ENCODE measurements around the gene SLC9A6.
"Not testable (repeated sequence)": the region's sequence is repeated elsewhere in the genome, so short reads cannot be mapped to it uniquely, and the experiment has no call there.

The SLC9A6 gene

DNA sequence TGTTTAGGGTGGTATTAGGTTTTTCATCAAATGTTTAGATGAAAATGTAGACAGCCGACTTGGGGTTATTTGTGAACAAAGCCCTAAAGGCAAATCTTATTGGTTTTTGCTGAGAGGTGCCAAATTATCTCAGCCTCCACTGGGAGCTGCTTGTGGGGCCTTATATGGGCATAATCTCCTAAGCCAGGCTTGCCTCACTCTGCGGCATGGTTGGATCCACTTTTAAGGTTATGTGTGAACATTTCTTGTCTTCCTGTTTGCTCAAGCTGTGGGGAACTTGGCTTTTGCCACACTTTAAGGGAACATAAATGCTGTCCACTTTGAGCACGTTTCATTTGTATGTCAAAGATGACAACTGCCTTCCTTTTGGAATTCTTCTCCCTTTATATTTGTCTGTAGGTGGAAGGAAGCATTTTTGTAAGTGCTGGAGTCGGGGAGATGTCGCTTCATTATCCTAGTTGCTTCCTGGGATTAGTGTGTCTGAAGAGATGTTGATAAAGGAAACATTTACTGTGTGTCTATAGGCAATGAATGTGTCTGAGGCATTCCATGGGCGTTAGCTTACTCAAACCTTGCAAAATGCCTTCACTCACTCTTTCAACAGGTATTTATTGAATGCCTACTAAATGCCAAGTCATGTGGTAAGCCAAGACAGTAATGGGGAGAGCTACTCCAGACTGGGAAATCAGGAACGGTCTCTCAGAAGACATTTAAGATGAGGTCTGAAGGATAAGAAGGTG lies 78.3 kb downstream of the SLC9A6 start:
- DNase-seq (ENCODE audit: low read depth in 2 of 2) = no peak

DNA sequence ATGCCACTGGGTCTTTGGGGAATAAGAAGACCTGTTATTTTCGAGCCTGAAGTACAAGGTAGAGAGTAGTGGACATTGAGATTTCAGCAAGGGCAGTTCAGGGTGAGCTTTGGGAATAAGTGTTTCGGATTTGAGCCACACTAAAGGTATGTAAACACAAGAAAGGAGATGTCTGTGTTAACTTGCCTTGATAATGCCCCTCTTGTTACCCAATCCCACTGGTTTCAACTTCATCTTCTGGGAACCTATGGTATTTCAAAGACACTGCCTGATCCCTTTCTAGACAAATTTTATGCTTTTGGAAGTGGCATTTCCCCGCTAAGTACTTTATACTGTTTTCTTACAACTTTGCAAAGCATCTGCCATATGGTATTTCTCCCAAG lies 79.4 kb downstream of the SLC9A6 start:
- no peak for DNase-seq (ENCODE audit: low read depth in 2 of 2)

DNA sequence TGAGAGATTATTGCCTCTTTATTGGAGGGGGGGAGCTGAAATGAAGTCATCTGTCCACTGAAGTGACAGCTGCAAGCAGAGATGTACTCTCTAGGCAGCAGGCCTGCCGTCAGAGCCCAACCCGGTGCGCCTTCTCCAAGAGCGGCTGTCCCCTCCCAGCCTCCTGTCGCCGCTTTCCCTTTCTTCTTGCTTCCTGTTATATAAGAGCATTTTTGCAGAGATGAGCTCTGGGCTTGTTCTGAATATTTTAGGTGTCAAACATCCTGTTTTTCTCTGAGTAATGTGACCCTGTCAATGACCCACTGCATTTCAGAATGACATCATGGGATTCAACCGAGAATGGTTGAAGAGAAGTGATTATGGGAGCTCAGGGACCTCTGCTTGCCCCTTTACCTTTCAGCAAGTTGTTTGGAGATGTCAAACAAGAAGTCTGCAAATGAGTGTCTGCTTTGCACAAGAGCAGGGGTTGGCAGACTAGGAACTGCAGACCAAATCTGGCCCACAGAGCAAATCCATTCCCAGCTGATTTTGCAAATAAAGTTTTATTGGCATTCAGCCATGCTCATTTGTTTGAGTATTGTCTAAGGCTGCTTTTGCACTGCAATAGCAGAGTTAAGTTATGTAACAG lies 79.9 kb downstream of the SLC9A6 start:
- DNase-seq (ENCODE audit: low read depth in 2 of 2) = no peak

DNA sequence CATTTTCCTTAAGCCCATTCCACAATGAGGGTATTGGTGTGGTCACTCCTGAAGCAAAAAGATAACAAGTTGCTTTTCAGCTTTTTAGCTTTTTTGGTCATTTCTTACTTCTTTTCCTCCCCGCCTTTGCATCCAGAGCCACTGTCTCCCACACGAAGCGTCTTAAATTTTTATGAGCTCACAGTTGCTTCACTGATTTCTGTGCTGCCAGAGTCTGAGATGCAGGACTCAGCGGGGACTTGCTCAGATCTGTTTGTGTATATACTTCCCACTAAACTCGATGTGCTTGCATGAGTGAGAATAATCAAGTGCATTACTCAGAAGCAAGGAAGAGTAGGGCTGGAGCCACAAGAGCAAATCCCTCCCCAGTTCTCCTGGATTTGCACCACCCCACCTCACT lies 81.9 kb downstream of the SLC9A6 start:
- DNase-seq (ENCODE audit: low read depth in 2 of 2) = no peak

DNA sequence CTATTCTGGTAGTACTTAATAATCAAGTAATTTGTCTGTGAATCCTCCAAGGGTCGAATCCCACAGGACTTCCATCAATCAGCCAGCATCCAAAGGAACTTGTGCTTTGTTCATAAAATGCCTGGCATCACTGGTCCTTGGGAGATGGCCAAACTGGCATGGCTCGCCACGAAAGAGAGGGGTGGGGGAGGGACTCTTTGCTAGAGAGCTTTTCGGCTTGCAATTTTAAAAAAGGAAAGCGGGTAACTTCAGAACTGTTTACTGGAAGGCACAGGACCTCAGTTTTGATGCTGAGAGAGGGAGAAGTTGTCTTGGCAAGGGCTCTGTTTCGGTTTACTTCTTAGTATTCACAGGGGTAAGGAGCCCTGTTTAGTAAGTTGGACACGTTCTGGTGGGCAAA lies 82.7 kb downstream of the SLC9A6 start:
- no peak for DNase-seq (ENCODE audit: low read depth in 2 of 2)

DNA sequence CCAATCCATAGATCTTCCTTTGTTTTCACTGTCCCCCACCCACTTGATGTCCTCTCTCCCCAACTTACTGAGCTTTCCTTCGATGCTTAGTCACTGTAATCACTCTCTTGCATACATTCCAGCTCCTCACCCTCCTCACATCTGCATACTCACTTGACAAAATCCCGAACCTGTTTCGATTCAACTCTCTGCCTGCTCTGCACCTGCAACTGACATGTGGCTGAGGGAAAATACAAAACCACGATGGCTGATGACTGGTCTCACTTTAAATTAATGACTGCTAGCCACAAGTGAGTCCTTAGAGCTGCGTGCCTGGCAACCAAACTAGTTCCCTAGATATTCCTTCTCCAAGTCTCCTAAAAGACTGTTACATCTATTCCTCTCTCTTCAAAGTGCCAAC lies 91.7 kb downstream of the SLC9A6 start:
- DNase-seq (ENCODE audit: low read depth in 2 of 2) = no peak

DNA sequence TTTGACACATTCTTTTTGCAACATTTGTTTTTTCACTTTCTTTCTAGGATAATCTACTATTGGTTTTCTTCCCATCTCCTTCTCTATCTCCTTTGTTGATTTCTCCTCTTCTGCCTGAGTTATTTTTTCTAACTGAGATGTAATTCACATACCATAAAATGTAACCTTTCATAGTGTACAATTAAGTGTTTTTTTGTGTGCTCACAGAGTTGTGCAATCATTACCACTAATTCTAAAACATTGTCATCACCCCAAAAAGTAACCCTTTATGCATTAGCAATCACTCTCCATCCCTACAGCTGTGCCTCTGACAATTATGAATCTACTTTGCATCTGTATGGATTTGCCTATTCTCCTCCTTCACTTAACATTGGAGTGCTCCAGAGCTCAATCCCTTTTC lies 95.5 kb downstream of the SLC9A6 start:
- no peak for DNase-seq (ENCODE audit: low read depth in 2 of 2)

DNA sequence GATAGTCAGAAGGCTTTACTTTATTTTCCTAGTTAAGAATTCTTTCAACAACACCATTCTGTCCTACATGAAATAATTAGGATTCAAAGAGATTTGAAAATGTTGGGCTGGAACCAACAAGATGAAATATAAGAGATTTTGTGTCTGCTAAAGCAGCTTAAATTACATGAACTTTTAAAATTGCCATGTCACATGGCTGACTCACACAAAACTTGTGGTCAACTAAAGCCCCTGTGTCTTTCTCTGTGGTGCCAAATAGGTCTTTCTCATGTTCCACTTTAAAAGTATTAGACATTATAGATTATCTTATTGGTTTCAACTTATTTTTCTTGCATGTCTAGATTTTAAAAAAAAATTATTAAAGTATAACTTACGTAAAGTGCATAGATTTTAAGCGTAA lies 101.3 kb downstream of the SLC9A6 start:
- no peak for DNase-seq (ENCODE audit: low read depth in 2 of 2)

DNA sequence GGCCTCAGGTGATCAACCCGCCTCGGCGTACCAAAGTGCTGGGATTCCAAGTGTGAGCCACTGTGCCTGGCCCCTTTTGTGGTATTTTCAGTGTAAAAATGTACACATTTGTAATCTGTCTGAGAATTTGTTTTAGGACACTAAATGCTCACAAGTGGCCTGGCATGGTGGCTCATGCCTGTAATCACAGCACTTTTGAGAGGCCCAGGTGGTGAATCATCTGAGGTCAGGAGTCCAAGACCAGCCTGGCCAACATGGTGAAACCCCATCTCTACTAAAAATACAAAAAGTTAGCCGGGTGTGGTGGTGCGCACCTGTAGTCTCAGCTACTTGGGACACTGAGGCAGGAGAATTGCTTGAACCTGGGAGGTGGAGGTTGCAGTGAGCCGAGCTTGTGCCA lies 106.7 kb downstream of the SLC9A6 start:
- DNase-seq (ENCODE audit: low read depth in 2 of 2) = not testable (repeated sequence)

DNA sequence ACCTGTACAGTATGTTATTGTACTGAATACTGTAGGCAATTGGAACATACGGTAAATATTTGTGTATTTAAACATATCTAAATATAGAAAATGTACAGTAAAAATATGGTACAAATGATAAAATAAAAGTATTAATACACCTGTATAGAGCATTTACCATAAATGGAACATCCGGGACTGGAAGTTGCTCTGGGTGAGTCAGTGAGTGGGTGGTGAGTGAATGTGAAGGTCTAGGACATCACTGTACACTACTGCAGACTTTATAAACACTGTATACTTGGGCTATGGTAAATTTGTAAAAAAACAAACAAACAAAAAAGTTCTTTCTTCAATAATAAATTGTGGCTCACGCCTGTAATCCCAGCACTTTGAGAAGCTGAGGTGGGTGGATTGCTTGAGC lies 109.7 kb downstream of the SLC9A6 start:
- DNase-seq (ENCODE audit: low read depth in 2 of 2) = no peak
